GM18870 (cell line): Measurements from ENCODE around the gene RBP5.
"Not testable (repeated sequence)": the region's sequence is repeated elsewhere in the genome, so short reads cannot be mapped to it uniquely, and the experiment has no call there.

Experiments
- ATAC-seq: cut with Tn5 transposase; IDR thresholded peaks from one replicate; pipeline ENCODE4 v1.9.1; 2021; ENCODE audit warnings: moderate library complexity; ENCODE audit not compliant: unreplicated experiment

Gene RBP5

GRCh38 chr12:7123806-7124522 lies 4.7 kb downstream of the RBP5 start:
- no peak for ATAC-seq

- ATAC-seq = no peak
Observed at GRCh38 chr12:7122811-7123769, 5.6 kb downstream of the RBP5 start.

GRCh38 chr12:7121324-7121723 lies 7.4 kb downstream of the RBP5 start:
- no peak for ATAC-seq

- ATAC-seq = no peak
Observed at GRCh38 chr12:7120166-7120565, 8.5 kb downstream of the RBP5 start.

GRCh38 chr12:7118881-7119280 lies 9.8 kb downstream of the RBP5 start:
- no peak for ATAC-seq

GRCh38 chr12:7117670-7118069 lies 11.0 kb downstream of the RBP5 start:
- ATAC-seq = no peak

GRCh38 chr12:7116916-7117315 lies 11.8 kb downstream of the RBP5 start:
- ATAC-seq = no peak

GRCh38 chr12:7116196-7116595 lies 12.5 kb downstream of the RBP5 start:
- ATAC-seq = no peak

- ATAC-seq = no peak
Observed at GRCh38 chr12:7114851-7115250, 13.8 kb downstream of the RBP5 start.

- ATAC-seq = no peak
Observed at GRCh38 chr12:7114008-7114407, 14.7 kb downstream of the RBP5 start.

GRCh38 chr12:7113389-7113871 lies 15.3 kb downstream of the RBP5 start:
- ATAC-seq = no peak

GRCh38 chr12:7112041-7112440 lies 16.6 kb downstream of the RBP5 start:
- no peak for ATAC-seq

GRCh38 chr12:7110661-7111060 lies 18.0 kb downstream of the RBP5 start:
- ATAC-seq = no peak

- ATAC-seq = no peak
Observed at GRCh38 chr12:7109572-7109920, 19.1 kb downstream of the RBP5 start.

GRCh38 chr12:7108796-7109571 lies 19.7 kb downstream of the RBP5 start, which contains the start of gene C1RL:
Gene C1RL (minus strand): TSS chr12:7109214. CDS start chr12:7109180, 34 bp downstream.
- no peak for ATAC-seq

GRCh38 chr12:7108003-7108795 lies 20.5 kb downstream of the RBP5 start:
- ATAC-seq = peak; percentile 56

- no peak for ATAC-seq
Observed at GRCh38 chr12:7107636-7108002, 21.1 kb downstream of the RBP5 start.

GRCh38 chr12:7107181-7107580 lies 21.5 kb downstream of the RBP5 start:
- not testable (repeated sequence) for ATAC-seq

- no peak for ATAC-seq
Observed at GRCh38 chr12:7106082-7106481, 22.6 kb downstream of the RBP5 start.

- ATAC-seq = no peak
Observed at GRCh38 chr12:7103837-7104584, 24.7 kb downstream of the RBP5 start.
